ENCODE data around the gene PRKD2. TPM values are rescaled to one million over a fixed set of nuclear protein-coding genes. Genes with fewer than 3 reads are reported as not detected.

PRKD2 gene
- total and polyA plus RNA-seq, 3 donors from 2014 or later, result 22.6 to 35.4 (median 25.6) TPM

- no peak overlapping the region for H3K4me3 ChIP-seq
- no peak overlapping the region for H3K27ac ChIP-seq
- peaks cover 12% of the 10 kb centered on the region for H3K4me1 ChIP-seq
- H3K36me3 ChIP-seq (ENCODE audit: low read depth, missing control alignments), result no peaks in the 10 kb centered on the region
- TF ChIP-seq CTCF (IDR thresholded peaks at IDR 0.05) (no peak), POLR2A (IDR thresholded peaks at IDR 0.05) (no peak)
- intact Hi-C loops (cut with DNase I; ENCODE audit: low total_unique reads), result no loop called here
- H3K9me3 ChIP-seq, result no peaks in the 10 kb centered on the region
- 89 to 94% methylated on average over 3 to 16 of the region's 16 CpGs for WGBS, 2 donors
- no peaks in the 10 kb centered on the region for H3K27me3 ChIP-seq
- DNase-seq, result no peak
These were observed 6.1 kb upstream of the PRKD2 start for GRCh38 chr19:46723023-46723461.

- DNase-seq, result no peak
- no peaks in the 10 kb centered on the region for H3K9me3 ChIP-seq
- no peaks in the 10 kb centered on the region for H3K36me3 ChIP-seq (ENCODE audit: low read depth, missing control alignments)
- 84 to 92% methylated on average over 13 to 24 of the region's 25 CpGs for WGBS, 2 donors
- peaks cover 7% of the 10 kb centered on the region for H3K4me1 ChIP-seq
- intact Hi-C loops (cut with DNase I; ENCODE audit: low total_unique reads), result no loop called here
- TF ChIP-seq CTCF (IDR thresholded peaks at IDR 0.05) (no peak), POLR2A (IDR thresholded peaks at IDR 0.05) (no peak)
- H3K4me3 ChIP-seq, result no peak overlapping the region
- no peak overlapping the region for H3K27ac ChIP-seq
- no peaks in the 10 kb centered on the region for H3K27me3 ChIP-seq
These were observed 5.6 kb upstream of the PRKD2 start for GRCh38 chr19:46722421-46723022.

GRCh38 chr19:46722004-46722380 lies 5.1 kb upstream of the PRKD2 start:
- no peak overlapping the region for H3K27ac ChIP-seq
- WGBS, 2 donors, result 75 to 80% methylated on average over 13 to 17 of the region's 17 CpGs
- DNase-seq, result no peak
- H3K9me3 ChIP-seq, result no peaks in the 10 kb centered on the region
- no peaks in the 10 kb centered on the region for H3K27me3 ChIP-seq
- peaks cover 2% of the 10 kb centered on the region for H3K4me1 ChIP-seq
- intact Hi-C loops (cut with DNase I; ENCODE audit: low total_unique reads), result no loop called here
- no peak overlapping the region for H3K4me3 ChIP-seq
- H3K36me3 ChIP-seq (ENCODE audit: low read depth, missing control alignments), result no peaks in the 10 kb centered on the region
- no peak for TF ChIP-seq POLR2A (IDR thresholded peaks at IDR 0.05)
- TF ChIP-seq CTCF (IDR thresholded peaks at IDR 0.05), result no peak

DNA sequence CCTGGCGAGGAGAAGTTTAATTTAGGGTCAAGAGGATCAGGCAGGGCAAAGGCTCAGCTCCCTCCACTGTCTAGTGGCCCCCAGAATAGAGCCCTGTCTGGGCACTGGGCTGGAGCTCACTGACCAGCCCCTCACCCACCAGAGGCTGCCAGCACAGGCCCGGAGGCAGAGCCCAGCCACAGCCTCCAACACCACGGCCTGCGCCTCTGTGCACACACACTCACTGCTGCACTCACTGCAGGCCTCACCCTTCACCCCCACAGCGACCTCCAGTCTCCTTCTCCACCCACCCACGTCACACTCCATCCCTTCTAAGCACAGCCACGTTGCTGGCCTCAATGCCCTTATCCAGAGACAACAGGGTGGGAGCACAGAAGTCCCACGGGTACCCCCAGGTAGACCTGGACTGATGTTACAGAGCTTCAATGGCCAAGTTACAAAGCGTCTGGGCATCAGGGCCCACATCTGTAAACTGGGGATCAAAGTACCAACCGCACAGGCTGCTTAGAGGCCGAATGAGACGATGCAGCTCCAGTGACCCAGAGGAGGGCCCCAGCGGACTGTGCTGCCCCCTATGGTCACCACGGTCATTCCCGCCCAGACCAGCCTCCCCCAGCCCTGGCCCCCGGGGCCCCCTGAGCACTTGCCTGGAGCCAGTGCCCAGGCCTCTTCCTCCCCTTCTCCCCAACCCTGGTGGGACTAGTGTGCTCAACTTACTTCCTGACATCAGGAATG lies 4.5 kb upstream of the PRKD2 start:
- no peak for DNase-seq
- Histone ChIP-seq H3K27ac (no peak overlapping the region), H3K4me3 (no peak overlapping the region), H3K4me1 (no peaks in the 10 kb centered on the region), H3K36me3 (ENCODE audit: low read depth, missing control alignments) (no peaks in the 10 kb centered on the region), H3K9me3 (no peaks in the 10 kb centered on the region), H3K27me3 (no peaks in the 10 kb centered on the region)
- intact Hi-C loops (cut with DNase I; ENCODE audit: low total_unique reads), result no loop called here
- TF ChIP-seq CTCF (IDR thresholded peaks at IDR 0.05) (no peak), POLR2A (IDR thresholded peaks at IDR 0.05) (no peak)
- WGBS, 2 donors, result 67 to 71% methylated on average over 14 to 16 of the region's 16 CpGs
